Activated CD8-positive, alpha-beta T cell treated with anti-CD3 and anti-CD28 coated beads for 36 hours (primary cell): ENCODE data around the gene EPB41L4A. TPM values are rescaled to one million over a fixed set of nuclear protein-coding genes. Genes with fewer than 3 reads are reported as not detected.

Source experiments
- ATAC-seq: fragments of 200-7000 bp; cut with Tn5 transposase; one replicate; pipeline ENCODE4 v1.10.0; 2021; ENCODE audit warnings: mild to moderate bottlenecking, moderate library complexity
- CTCF ChIA-PET: fragments of 350-600 bp; sonication (Branson Sonifier 250); formaldehyde crosslinking; loops from one replicate; lab custom pipeline; 2021; ENCODE audit warnings: antibody characterized with exemption; lab: Charles Lee
- POLR2A ChIA-PET: fragments of 350-600 bp; sonication (Branson Sonifier 250); formaldehyde crosslinking; loops from one replicate; lab custom pipeline; 2021; ENCODE audit warnings: antibody characterized with exemption; lab: Charles Lee
- DNase-seq: peaks from one replicate; pipeline ENCODE4 v3.0.0-alpha.2; 2020
- H3K27ac Mint-ChIP-seq: one replicate; pipeline ENCODE4 v1.8.0; 2021; ENCODE audit warnings: mild to moderate bottlenecking, mixed read lengths
- H3K27me3 Mint-ChIP-seq: one replicate; pipeline ENCODE4 v1.8.0; 2021; ENCODE audit warnings: mixed read lengths
- H3K36me3 Mint-ChIP-seq: one replicate; pipeline ENCODE4 v1.8.0; 2021; ENCODE audit warnings: low read depth, mixed read lengths
- H3K4me1 Mint-ChIP-seq: one replicate; pipeline ENCODE4 v1.8.0; 2021; ENCODE audit warnings: low read depth, mixed read lengths
- H3K4me3 Mint-ChIP-seq: one replicate; pipeline ENCODE4 v1.8.0; 2021; ENCODE audit warnings: mild to moderate bottlenecking, moderate library complexity, mixed read lengths
- H3K9me3 Mint-ChIP-seq: one replicate; pipeline ENCODE4 v1.8.0; 2021; ENCODE audit warnings: mixed read lengths
- intact Hi-C: fragments of 100-400 bp; cut with micrococcal nuclease; formaldehyde crosslinking; loops from one replicate; pipeline ENCODE4 v1.10.0; 2022
- total RNA-seq, 2 experiments: library from RNA; stranded (reverse); gene quantifications; one replicate each; pipeline ENCODE4 v1.2.3, GENCODE V29; 2021
- TF ChIP-seq, protein P1 (sequence below): fragments of 200-600 bp; IDR thresholded peaks from one replicate; pipeline ENCODE4 v1.8.0; 2022; ENCODE audit warnings: antibody characterized with exemption, mild to moderate bottlenecking

EPB41L4A gene
- total RNA-seq, 2 experiments from 2014 or later = 0.25 TPM; not detected in 1

DNA sequence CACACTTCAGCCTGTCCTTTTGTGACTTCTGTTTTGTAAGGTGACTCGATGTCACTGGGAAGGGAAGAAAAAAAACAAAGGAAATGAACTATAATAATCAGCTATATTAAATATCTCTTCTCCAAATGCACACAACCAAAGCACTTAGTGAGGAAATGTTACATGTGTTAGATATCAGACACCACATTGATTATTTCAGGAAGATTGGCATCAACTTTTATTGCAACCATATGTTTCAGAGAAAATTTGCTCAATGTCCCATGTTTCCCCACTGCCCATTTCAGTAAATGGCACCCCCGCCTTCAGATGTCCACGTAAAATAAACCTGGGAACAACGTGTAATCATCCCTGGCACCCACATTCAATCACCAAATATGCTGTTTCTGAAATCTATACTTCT is 151.8 kb downstream of the EPB41L4A start:
- intact Hi-C loops = no loop called here
- no peak overlapping the region for H3K27ac Mint-ChIP-seq
- no peaks in the 10 kb centered on the region for H3K9me3 Mint-ChIP-seq
- ATAC-seq (no peak), DNase-seq (no peak)
- TF ChIP-seq, protein P1, sequence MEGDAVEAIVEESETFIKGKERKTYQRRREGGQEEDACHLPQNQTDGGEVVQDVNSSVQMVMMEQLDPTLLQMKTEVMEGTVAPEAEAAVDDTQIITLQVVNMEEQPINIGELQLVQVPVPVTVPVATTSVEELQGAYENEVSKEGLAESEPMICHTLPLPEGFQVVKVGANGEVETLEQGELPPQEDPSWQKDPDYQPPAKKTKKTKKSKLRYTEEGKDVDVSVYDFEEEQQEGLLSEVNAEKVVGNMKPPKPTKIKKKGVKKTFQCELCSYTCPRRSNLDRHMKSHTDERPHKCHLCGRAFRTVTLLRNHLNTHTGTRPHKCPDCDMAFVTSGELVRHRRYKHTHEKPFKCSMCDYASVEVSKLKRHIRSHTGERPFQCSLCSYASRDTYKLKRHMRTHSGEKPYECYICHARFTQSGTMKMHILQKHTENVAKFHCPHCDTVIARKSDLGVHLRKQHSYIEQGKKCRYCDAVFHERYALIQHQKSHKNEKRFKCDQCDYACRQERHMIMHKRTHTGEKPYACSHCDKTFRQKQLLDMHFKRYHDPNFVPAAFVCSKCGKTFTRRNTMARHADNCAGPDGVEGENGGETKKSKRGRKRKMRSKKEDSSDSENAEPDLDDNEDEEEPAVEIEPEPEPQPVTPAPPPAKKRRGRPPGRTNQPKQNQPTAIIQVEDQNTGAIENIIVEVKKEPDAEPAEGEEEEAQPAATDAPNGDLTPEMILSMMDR = no peak
- H3K4me1 Mint-ChIP-seq = peaks cover 4% of the 10 kb centered on the region
- peaks cover 8% of the 10 kb centered on the region for H3K27me3 Mint-ChIP-seq
- ChIA-PET CTCF (no interaction called here), POLR2A (no interaction called here)
- H3K36me3 Mint-ChIP-seq = no peaks in the 10 kb centered on the region
- H3K4me3 Mint-ChIP-seq = no peak overlapping the region

DNA sequence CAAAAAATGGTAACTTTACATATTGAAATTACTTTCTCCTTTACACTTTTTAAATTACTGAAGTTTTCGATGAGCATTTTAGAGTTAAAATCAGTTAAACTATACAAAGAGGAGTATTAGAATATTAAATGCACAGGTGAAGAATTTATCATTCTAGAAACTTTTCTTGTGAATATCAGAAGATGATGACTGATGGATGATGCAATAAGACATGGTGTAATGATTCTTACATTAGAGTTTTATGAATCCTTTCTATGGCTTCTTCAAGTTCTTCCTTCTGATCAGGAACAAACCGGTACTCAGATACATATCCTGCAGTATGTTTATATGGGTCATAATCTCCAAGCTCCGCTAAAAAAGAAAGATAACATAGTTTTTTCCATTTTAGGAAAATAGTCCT is 154.4 kb downstream of the EPB41L4A start:
- H3K27ac Mint-ChIP-seq = no peak overlapping the region
- intact Hi-C loops = no loop called here
- ATAC-seq (no peak), DNase-seq (no peak)
- ChIA-PET CTCF (no interaction called here), POLR2A (no interaction called here)
- H3K4me1 Mint-ChIP-seq = no peaks in the 10 kb centered on the region
- no peak overlapping the region for H3K4me3 Mint-ChIP-seq
- H3K9me3 Mint-ChIP-seq = no peaks in the 10 kb centered on the region
- peaks cover 7% of the 10 kb centered on the region for H3K27me3 Mint-ChIP-seq
- H3K36me3 Mint-ChIP-seq = no peaks in the 10 kb centered on the region
- TF ChIP-seq, protein P1 = no peak

DNA sequence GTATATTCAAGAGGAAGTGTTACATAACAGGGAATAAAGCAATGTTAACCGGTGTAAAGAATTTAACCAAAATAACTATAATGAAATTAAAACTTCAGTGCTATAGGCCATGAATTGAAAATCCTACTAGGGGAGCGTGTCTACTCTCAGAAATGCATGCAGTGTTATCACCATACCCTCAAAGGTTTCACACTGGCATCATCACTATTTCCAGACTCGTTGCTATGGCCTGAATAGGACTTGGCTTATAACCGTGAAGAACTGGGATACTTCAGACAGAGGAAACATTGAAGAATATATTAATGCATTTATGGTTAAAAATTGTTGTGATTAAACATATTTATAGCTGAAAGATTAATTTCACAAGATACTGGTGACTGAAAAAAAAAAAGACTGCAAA is 154.9 kb downstream of the EPB41L4A start:
- ATAC-seq = no peak
- Mint-ChIP-seq H3K9me3 (no peaks in the 10 kb centered on the region), H3K27ac (no peak overlapping the region), H3K36me3 (no peaks in the 10 kb centered on the region), H3K27me3 (peaks cover 7% of the 10 kb centered on the region), H3K4me1 (no peaks in the 10 kb centered on the region), H3K4me3 (no peak overlapping the region)
- ChIA-PET CTCF (no interaction called here), POLR2A (no interaction called here)
- DNase-seq = no peak
- TF ChIP-seq, protein P1 = no peak
- intact Hi-C loops = no loop called here

DNA sequence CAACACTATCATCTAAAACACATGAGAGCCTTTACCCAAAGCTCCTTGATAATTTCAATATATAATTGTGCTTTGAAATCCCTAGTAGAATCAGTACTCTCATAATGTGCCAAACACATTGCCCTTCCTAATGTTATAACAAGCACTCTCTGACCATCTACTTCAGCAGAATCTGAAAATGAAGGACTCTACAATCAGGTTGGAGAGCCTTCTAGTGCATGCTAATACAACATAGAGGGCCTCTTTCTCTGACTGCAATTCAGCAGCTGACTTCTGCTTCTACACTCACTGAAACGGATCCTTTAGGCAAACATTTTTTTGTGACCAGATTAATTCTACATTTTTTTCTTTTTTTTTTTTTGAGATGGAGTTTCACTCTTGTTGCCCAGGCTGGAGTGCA is 155.6 kb downstream of the EPB41L4A start:
- POLR2A ChIA-PET = no interaction called here

DNA sequence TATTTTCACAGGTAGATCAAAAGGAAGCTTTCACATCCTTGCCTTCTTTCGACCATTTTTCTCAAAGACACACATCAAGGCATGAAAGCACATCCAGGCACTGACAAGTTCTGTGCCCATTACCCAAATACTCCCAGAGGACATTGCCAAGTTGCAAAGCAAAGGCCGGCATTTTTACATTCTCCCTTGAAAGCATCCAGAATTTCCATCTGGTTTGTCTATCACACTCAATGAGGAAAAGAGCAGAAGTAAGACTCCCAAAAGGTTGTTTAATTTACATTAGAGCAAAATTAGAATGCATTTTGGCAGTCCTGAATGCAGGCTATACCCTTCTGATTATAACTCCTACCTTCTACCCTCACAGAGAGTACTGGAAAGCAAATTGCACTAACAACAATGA is 160.5 kb downstream of the EPB41L4A start:
- POLR2A ChIA-PET = no interaction called here
- CTCF ChIA-PET = no interaction called here
- Mint-ChIP-seq H3K27ac (no peak overlapping the region), H3K36me3 (no peaks in the 10 kb centered on the region), H3K27me3 (peaks cover 5% of the 10 kb centered on the region), H3K9me3 (no peaks in the 10 kb centered on the region), H3K4me3 (no peak overlapping the region), H3K4me1 (no peaks in the 10 kb centered on the region)
- DNase-seq (no peak), ATAC-seq (no peak)
- intact Hi-C loops = no loop called here
- TF ChIP-seq, protein P1 = no peak

More for the DNA sequence above, 155.6 kb downstream of the EPB41L4A start:
- Mint-ChIP-seq H3K4me1 (no peaks in the 10 kb centered on the region), H3K4me3 (no peak overlapping the region), H3K9me3 (no peaks in the 10 kb centered on the region), H3K36me3 (no peaks in the 10 kb centered on the region), H3K27me3 (peaks cover 7% of the 10 kb centered on the region), H3K27ac (no peak overlapping the region)
- no peak for DNase-seq
- CTCF ChIA-PET = no interaction called here
- TF ChIP-seq, protein P1 = no peak
- intact Hi-C loops = no loop called here
- ATAC-seq = no peak
